ENCODE results near the gene SARDH. TPM values are rescaled to one million over a fixed set of nuclear protein-coding genes. Genes with fewer than 3 reads are reported as not detected.
"Not testable (repeated sequence)": the region's sequence is repeated elsewhere in the genome, so short reads cannot be mapped to it uniquely, and the experiment has no call there.

Gene SARDH
- total and polyA plus RNA-seq, 2 donors (not counting 3 experiments of a cell fraction or from before 2014, with no cell fraction given), result 0.19 to 0.44 TPM

DNA sequence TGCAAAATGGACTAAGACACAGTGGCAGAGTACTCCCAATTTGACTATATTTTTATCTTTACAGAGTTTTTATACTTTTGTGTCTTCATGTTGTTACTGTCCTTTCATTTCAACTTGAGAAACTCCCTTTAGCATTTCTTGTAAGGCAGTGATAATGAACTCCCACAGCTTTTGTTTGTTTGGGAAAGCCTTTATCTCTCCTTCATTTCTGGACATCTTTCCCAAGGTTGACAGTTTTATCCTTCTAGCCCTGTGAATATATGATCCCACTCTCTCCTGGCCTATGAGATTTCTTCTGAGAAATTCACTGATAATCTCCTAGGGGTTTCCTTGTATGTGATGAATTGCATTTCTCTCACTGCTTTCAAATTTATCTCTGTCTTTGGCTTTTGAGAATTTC, 9.2 kb upstream of the SARDH start:
- Histone ChIP-seq H3K9ac (replicated peaks; ENCODE audit: extremely low read depth, insufficient read depth, low read length) (no peak overlapping the region), H3K9me3 (replicated peaks; ENCODE audit: control insufficient read depth, insufficient read depth, low read length) (no peaks in the 10 kb centered on the region), H3K4me3 (replicated peaks in 1 of 3; ENCODE audit: insufficient read depth in 1 of 3, low read depth in 1 of 3, low read length in 3 of 3) (no peak overlapping the region), H3K27me3 (ENCODE audit: control insufficient read depth in 2 of 2, insufficient read depth in 2 of 2, low read length in 2 of 2) (peaks cover 4 to 17% of the 10 kb centered on the region in 2 experiments), H2AFZ (ENCODE audit: low read depth, low read length) (no peak overlapping the region), H4K20me1 (replicated peaks; ENCODE audit: control insufficient read depth, extremely low read depth, insufficient read depth, low read length) (no peaks in the 10 kb centered on the region), H3K4me1 (ENCODE audit: control insufficient read depth, extremely low read depth, insufficient read depth, low read length) (no peaks in the 10 kb centered on the region), H3K79me2 (ENCODE audit: control insufficient read depth, insufficient read depth, low read length) (no peaks in the 10 kb centered on the region), H3K36me3 (ENCODE audit: control insufficient read depth in 2 of 2, extremely low read depth in 1 of 2, insufficient read depth in 2 of 2, low read length in 2 of 2) (no peaks in the 10 kb centered on the region), H3K9me1 (replicated peaks; ENCODE audit: control insufficient read depth, extremely low read depth, insufficient read depth, low read length) (no peaks in the 10 kb centered on the region), H3K27ac (ENCODE audit: insufficient read depth, low read depth, low read length) (no peak overlapping the region), H3K4me2 (ENCODE audit: insufficient read depth, low read length) (no peak overlapping the region)
- TF ChIP-seq JUN (IDR thresholded peaks at IDR 0.05; ENCODE audit: borderline replicate concordance, insufficient read depth, insufficient read length, low read depth), result no peak
- TF ChIP-seq, protein P1, sequence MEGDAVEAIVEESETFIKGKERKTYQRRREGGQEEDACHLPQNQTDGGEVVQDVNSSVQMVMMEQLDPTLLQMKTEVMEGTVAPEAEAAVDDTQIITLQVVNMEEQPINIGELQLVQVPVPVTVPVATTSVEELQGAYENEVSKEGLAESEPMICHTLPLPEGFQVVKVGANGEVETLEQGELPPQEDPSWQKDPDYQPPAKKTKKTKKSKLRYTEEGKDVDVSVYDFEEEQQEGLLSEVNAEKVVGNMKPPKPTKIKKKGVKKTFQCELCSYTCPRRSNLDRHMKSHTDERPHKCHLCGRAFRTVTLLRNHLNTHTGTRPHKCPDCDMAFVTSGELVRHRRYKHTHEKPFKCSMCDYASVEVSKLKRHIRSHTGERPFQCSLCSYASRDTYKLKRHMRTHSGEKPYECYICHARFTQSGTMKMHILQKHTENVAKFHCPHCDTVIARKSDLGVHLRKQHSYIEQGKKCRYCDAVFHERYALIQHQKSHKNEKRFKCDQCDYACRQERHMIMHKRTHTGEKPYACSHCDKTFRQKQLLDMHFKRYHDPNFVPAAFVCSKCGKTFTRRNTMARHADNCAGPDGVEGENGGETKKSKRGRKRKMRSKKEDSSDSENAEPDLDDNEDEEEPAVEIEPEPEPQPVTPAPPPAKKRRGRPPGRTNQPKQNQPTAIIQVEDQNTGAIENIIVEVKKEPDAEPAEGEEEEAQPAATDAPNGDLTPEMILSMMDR (IDR thresholded peaks at IDR 0.05; ENCODE audit: extremely low read depth in 1 of 2, insufficient read depth in 1 of 2, low read depth in 1 of 2, low read length in 2 of 2), result no peak
- TF ChIP-seq, protein P2, sequence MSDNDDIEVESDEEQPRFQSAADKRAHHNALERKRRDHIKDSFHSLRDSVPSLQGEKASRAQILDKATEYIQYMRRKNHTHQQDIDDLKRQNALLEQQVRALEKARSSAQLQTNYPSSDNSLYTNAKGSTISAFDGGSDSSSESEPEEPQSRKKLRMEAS (IDR thresholded peaks at IDR 0.05; ENCODE audit: insufficient read depth, insufficient read length), result no peak
- no peak for TF ChIP-seq MYC (IDR thresholded peaks at IDR 0.05; ENCODE audit: low read depth, low read length)
- no peak for TF ChIP-seq FOS (IDR thresholded peaks at IDR 0.05; ENCODE audit: borderline replicate concordance, insufficient read depth, low read length)
- intact Hi-C loops (cut with micrococcal nuclease) (no loop called here), dilution Hi-C loops (cut with MboI; ENCODE audit: extremely low pct_ligation_motif_present, low sequenced_read_pairs) (no loop called here)
- FAIRE-seq, result no peak
- DNase-seq (ENCODE audit: low read depth, low spot score), result no peak
- ChIA-PET POLR2A (no interaction called here), CTCF (no interaction called here)
- BruUV-seq (replicated peaks), result no TSS peak

DNA sequence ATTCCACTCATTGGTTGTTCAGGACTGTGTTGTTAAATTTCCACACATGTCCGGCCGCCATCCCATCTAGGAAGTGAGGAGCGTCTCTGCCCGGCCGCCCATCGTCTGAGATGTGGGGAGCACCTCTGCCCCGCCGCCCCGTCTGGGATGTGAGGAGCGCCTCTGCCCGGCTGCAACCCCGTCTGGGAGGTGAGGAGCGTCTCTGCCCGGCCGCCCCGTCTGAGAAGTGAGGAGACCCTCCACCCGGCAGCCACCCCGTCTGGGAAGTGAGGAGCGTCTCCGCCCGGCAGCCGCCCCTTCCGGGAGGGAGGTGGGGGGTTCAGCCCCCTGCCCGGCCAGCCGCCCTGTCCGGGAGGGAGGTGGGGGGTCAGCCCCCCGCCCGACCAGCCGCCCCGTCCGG, 6.4 kb upstream of the SARDH start:
- H3K9me3 ChIP-seq (replicated peaks; ENCODE audit: control insufficient read depth, insufficient read depth, low read length); H3K9me1 ChIP-seq (replicated peaks; ENCODE audit: control insufficient read depth, extremely low read depth, insufficient read depth, low read length); H3K79me2 ChIP-seq (ENCODE audit: control insufficient read depth, insufficient read depth, low read length); intact Hi-C loops (cut with micrococcal nuclease); H3K4me1 ChIP-seq (ENCODE audit: control insufficient read depth, extremely low read depth, insufficient read depth, low read length); H3K27ac ChIP-seq (ENCODE audit: insufficient read depth, low read depth, low read length); H2AFZ ChIP-seq (ENCODE audit: low read depth, low read length); BruUV-seq (replicated peaks); H3K4me2 ChIP-seq (ENCODE audit: insufficient read depth, low read length); CTCF ChIA-PET; H3K4me3 ChIP-seq (replicated peaks in 1 of 3; ENCODE audit: insufficient read depth in 1 of 3, low read depth in 1 of 3, low read length in 3 of 3); DNase-seq (ENCODE audit: low read depth, low spot score); dilution Hi-C loops (cut with MboI; ENCODE audit: extremely low pct_ligation_motif_present, low sequenced_read_pairs); FAIRE-seq; H3K9ac ChIP-seq (replicated peaks; ENCODE audit: extremely low read depth, insufficient read depth, low read length); H3K36me3 ChIP-seq (ENCODE audit: control insufficient read depth in 2 of 2, extremely low read depth in 1 of 2, insufficient read depth in 2 of 2, low read length in 2 of 2); POLR2A ChIA-PET; H4K20me1 ChIP-seq (replicated peaks; ENCODE audit: control insufficient read depth, extremely low read depth, insufficient read depth, low read length): not testable (repeated sequence)
- peaks cover 4 to 12% of the 10 kb centered on the region in 2 experiments for H3K27me3 ChIP-seq (ENCODE audit: control insufficient read depth in 2 of 2, insufficient read depth in 2 of 2, low read length in 2 of 2)
